ENCODE measurements around the gene PRR30.

PRR30 gene

DNA sequence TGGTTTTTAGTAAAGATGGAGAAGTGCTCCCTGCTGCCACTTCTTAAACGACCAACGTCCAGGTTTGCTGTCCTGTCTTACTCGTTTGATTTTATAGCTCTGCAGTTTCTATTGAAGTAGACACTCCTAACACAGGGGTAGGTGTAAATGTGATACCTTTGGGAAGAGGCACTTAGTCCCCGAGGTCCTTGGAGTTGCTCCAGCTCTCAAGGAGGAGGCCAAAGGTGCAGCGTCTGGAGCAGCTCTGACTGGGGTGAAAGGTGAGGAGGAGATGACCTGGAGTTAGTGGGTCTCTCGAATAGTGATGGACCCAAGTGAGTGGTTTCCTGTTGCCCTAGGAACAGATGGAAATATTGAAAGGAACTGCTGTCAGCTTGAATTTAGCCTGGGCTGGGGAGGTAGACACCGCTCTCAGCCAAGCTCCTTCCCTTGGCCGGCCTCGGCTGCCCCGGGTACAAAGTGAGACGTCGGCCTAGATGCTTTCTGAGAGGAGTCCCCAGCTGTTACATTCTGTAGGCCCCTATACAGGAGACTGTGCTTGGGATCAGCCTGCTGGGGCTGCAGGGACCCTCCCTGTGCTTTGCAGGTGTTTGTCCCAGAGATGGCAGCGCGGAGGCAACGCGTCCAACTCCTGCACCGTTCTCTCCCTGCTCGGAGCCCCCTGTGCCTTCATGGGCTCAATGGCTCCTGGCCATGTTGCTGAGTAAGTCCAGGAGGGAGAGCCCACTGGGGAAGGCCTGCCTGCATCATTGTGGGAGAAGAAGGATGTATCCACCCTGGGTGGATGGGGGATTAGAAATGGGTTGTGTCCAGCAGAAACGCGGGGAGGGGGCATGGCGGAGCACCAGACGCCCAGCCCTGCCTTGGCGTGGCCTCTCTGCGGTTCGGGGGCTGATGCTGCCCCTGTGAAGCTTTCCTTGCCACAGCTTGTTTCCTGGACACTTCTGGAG is 47.2 kb downstream of the PRR30 start:
- no peak for FAIRE-seq
- no peak for TF ChIP-seq PAX5 (IDR thresholded peaks at IDR 0.05; ENCODE audit: insufficient read depth, low read length, severe bottlenecking)
- TF ChIP-seq POLR2A (IDR thresholded peaks at IDR 0.05; ENCODE audit: low read depth, low read length), result no peak
- TF ChIP-seq TAF1 (IDR thresholded peaks at IDR 0.05; ENCODE audit: low read depth, low read length), result no peak
- no peak for TF ChIP-seq POU2F2 (IDR thresholded peaks at IDR 0.05; ENCODE audit: low read depth, low read length)
- no peak for TF ChIP-seq SPI1 (IDR thresholded peaks at IDR 0.05; ENCODE audit: low read depth, low read length)
- TF ChIP-seq POLR2AphosphoS5 (IDR thresholded peaks at IDR 0.05; ENCODE audit: low read depth, low read length), result no peak
- DNase-seq (ENCODE audit: insufficient read length, low spot score), result no peak

DNA sequence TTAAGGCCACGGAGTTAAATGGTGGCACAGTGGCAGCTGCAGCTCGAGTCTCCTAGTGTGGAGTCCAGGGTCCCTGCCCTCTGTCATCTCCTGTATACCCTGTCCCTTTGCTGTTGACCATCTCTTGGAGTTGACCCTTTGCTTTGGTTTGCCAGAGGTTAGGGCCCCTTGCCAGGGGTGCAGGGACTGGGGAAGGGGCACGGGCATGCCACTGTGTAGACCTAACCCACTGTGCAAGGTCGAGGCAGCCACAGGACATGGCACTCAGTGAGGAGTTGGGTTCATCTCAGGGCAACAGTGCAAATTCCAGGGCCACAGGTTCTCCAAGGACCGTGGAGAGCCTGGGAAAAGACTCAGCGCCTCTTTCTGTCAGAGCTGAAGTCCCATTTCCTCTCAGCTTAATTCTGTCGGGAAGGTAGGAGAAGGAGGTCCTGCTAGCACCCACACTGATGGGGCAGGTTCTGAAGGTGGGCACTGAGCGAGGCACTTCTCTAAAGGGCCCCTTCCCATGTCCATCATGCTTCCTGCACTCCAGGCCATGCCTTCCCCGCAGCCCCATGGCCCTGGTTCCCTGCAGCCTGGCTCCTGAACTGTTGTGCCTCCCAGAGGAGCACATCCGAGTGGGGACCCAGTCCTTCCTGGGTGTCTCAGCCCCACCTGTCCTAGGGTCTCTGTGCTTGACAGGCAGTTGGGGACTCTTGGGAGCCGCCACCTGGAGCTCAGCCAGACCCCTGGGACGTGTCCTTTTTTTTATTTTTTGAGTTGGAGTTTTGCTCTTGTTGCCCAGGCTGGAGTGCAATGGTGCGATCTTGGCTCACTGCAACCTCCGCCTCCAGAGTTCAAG is 49.9 kb downstream of the PRR30 start:
- FAIRE-seq, result no peak
- TF ChIP-seq POLR2A (IDR thresholded peaks at IDR 0.05; ENCODE audit: low read depth, low read length) (no peak), PAX5 (IDR thresholded peaks at IDR 0.05; ENCODE audit: insufficient read depth, low read length, severe bottlenecking) (no peak), TAF1 (IDR thresholded peaks at IDR 0.05; ENCODE audit: low read depth, low read length) (no peak)

DNA sequence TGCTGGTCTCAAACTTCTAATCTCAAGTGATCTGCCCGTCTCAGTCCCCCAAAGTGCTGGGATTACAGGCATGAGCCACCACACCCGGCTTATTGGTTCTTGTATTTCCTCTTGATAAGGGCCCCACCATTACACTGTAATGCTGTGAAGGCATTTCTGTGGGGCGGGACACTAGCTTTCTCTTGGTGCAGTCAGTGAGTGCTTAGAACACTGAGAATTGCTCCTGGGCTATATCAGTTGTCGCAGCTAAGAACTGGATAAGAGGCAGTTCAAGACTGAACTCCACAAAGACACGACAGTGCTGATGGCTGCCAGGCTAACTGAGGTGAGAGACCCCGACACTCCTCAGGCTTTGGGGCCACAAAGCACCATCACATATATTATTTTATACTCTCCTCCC is 50.6 kb downstream of the PRR30 start:
- FAIRE-seq (no peak), DNase-seq (ENCODE audit: insufficient read length, low spot score) (no peak)
- no peak for TF ChIP-seq SPI1 (IDR thresholded peaks at IDR 0.05; ENCODE audit: low read depth, low read length)
- no peak for TF ChIP-seq POU2F2 (IDR thresholded peaks at IDR 0.05; ENCODE audit: low read depth, low read length)
- no peak for TF ChIP-seq PAX5 (IDR thresholded peaks at IDR 0.05; ENCODE audit: insufficient read depth, low read length, severe bottlenecking)
- TF ChIP-seq TAF1 (IDR thresholded peaks at IDR 0.05; ENCODE audit: low read depth, low read length), result no peak
- no peak for TF ChIP-seq POLR2A (IDR thresholded peaks at IDR 0.05; ENCODE audit: low read depth, low read length)
- no peak for TF ChIP-seq POLR2AphosphoS5 (IDR thresholded peaks at IDR 0.05; ENCODE audit: low read depth, low read length)

More for the DNA sequence above, 49.9 kb downstream of the PRR30 start:
- DNase-seq (ENCODE audit: insufficient read length, low spot score), result no peak

DNA sequence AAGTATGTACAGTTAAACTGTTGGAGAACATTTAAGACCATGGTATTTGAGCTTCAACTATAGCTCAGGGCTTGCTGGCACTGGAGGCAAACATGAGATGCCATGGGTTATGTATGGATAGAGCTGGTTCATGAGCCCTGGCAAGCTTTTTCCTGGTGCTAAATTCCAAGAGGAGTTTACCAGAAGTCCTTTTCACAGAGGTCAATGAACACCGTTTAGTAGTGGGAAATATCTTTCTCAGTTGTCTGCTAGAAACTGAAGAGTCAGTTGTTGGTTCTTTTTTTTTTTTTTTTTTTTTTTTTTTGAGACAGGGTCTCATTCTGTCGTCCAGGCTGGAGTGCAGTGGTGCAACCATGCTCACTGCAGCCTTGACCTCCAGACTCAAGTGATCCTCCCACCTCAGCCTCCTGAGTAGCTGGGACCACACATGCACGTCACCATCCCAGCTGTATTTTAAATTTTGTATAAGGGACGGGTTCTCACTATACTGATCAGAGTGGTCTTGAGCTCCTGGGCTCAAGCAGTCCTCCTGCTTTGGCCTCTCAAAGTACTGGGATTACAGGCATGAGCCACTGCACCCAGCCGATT is 51.3 kb downstream of the PRR30 start:
- TF ChIP-seq POU2F2 (IDR thresholded peaks at IDR 0.05; ENCODE audit: low read depth, low read length) (no peak), PAX5 (IDR thresholded peaks at IDR 0.05; ENCODE audit: insufficient read depth, low read length, severe bottlenecking) (no peak), SPI1 (IDR thresholded peaks at IDR 0.05; ENCODE audit: low read depth, low read length) (no peak), TAF1 (IDR thresholded peaks at IDR 0.05; ENCODE audit: low read depth, low read length) (no peak), POLR2A (IDR thresholded peaks at IDR 0.05; ENCODE audit: low read depth, low read length) (no peak), POLR2AphosphoS5 (IDR thresholded peaks at IDR 0.05; ENCODE audit: low read depth, low read length) (no peak)
- no peak for FAIRE-seq
- no peak for DNase-seq (ENCODE audit: insufficient read length, low spot score)
